GM18505 (cell line): Measurements from ENCODE around the gene SEC14L1.
A peak's percentile ranks its signal among the peaks of the same experiment; 100 is the strongest.
"Not testable (repeated sequence)": the region's sequence is repeated elsewhere in the genome, so short reads cannot be mapped to it uniquely, and the experiment has no call there.

Experiments
- ATAC-seq: cut with Tn5 transposase; IDR thresholded peaks from one replicate; pipeline ENCODE4 v1.9.1; 2021; ENCODE audit not compliant: unreplicated experiment
- POLR2A ChIP-seq: IDR thresholded peaks from 4 replicates; pipeline ENCODE4 v1.6.1; 2011; ENCODE audit warnings: borderline replicate concordance; ENCODE audit not compliant: insufficient read depth, insufficient read length; ENCODE audit errors: extremely low read depth

The SEC14L1 gene

GRCh38 chr17:77140878-77141767, at the start of gene SEC14L1:
Gene SEC14L1 (plus strand): TSS chr17:77140969. CDS start chr17:77143597, 2,628 bp downstream.
- peak; percentile 11 for TF ChIP-seq POLR2A
- peak; percentile 40 for ATAC-seq

- TF ChIP-seq POLR2A = no peak
- no peak for ATAC-seq
Observed at GRCh38 chr17:77092025-77092424, 48.7 kb upstream of the SEC14L1 start.

DNA sequence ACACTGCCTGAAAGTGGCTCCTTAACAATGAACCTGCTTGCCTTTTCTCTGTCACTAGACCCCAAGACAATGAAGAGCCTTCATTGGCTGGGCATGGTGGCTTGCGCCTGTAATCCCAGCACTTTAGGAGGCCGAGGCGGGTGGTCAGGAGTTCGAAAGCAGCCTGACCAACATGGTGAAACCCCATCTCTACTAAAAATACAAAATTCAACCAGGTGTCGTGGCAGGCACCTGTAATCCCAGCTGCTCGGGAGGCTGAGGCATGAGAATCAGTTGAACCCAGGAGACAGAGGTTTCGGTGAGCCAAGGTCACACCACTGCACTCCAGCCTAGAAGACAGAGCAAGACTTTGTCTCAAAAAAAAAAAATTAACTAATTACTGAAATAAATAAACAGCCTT, 45.3 kb upstream of the SEC14L1 start:
- ATAC-seq = no peak
- no peak for TF ChIP-seq POLR2A

DNA sequence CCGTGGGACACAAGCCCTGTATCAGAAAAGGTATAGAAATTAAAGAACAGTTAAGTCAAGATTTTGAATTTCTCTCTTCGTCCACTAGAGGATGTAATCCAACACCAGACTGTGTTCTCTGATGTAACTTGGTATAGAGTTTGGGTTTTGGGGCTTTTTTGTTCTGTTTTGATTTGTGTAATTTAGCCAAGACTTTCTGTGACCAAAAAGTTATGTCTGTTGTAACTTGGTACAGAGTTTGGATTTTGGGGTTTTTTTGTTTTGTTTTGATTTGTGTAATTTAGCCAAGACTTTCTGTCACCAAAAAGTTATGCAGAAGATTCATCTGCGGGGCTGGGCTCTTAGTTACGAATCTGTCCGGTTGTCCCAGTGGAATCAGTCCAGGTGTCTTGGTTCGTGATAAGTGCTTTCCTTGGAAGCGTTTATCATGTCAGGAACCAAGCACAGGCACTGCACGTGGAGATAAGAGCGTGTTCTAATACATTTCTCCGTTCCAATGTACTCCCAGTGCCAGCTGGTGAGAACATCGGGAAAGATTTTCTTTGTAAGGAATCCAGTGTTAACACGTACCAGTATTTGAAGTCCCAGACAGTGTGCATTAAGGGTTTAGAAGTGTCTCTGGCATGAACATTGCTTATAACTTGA, 44.1 kb upstream of the SEC14L1 start:
- TF ChIP-seq POLR2A = no peak
- no peak for ATAC-seq

GRCh38 chr17:77097631-77098180, 43.1 kb upstream of the SEC14L1 start:
- TF ChIP-seq POLR2A = no peak
- no peak for ATAC-seq

- no peak for TF ChIP-seq POLR2A
- ATAC-seq = no peak
Observed at GRCh38 chr17:77098884-77099545, 41.8 kb upstream of the SEC14L1 start.

- no peak for ATAC-seq
- TF ChIP-seq POLR2A = no peak
Observed at GRCh38 chr17:77099997-77100396, 40.8 kb upstream of the SEC14L1 start.

- ATAC-seq = no peak
- no peak for TF ChIP-seq POLR2A
Observed at GRCh38 chr17:77101521-77102410, 39.0 kb upstream of the SEC14L1 start.

DNA sequence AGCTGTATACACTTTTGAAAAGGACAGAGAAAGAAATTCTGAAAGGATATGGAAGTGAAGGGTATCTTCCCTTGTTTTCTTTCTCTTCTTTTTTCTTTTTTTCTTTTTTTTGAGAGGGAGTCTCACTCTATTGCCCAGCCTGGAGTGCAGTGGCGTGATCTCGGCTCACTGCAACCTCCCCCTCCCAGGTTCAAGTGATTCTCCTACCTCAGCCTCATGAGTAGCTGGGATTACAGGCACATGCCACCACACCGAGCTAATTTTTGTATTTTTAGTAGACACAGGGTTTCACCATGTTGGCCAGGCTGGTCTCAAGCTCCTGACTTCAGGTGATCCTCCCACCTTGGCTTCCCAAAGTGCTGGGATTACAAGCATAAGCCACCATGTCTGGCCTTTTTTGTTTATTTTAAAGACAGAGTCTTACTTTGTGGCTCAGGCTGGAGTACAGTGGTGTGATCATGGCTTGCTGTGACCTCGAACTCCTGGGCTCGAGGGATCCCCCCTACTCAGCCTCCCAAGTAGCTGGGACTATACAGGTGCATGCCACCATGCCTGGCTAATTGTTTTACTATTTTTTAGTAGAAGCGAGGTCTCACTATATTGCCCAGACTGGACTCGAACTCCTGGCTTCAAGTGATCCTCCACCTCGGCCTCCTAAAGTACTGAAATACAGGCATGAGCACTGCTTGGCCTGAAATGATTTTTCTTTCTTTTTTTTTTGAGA, 38.2 kb upstream of the SEC14L1 start:
- ATAC-seq = not testable (repeated sequence)

DNA sequence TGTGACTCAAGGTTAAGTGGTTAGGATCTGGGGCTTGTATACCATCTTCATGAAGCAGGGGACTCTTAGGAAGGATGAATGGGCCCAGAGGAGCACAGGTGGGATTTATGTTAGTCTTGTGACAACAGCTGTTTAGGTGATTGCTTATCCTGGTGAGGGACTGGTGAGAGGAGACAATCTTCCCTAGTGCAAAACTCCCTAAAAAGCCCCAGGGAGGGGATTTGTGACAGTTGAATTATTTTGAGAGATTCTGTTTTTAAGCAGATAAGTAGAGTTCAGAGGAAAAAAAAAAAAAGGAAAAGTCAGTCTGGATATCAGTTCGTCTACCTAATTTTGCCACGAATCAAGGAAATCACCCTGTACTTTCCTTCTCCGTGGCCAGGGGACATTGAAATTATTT, 35.1 kb upstream of the SEC14L1 start:
- no peak for TF ChIP-seq POLR2A
- ATAC-seq = no peak

GRCh38 chr17:77106874-77107358, 33.9 kb upstream of the SEC14L1 start:
- no peak for TF ChIP-seq POLR2A
- peak; percentile 41 for ATAC-seq

DNA sequence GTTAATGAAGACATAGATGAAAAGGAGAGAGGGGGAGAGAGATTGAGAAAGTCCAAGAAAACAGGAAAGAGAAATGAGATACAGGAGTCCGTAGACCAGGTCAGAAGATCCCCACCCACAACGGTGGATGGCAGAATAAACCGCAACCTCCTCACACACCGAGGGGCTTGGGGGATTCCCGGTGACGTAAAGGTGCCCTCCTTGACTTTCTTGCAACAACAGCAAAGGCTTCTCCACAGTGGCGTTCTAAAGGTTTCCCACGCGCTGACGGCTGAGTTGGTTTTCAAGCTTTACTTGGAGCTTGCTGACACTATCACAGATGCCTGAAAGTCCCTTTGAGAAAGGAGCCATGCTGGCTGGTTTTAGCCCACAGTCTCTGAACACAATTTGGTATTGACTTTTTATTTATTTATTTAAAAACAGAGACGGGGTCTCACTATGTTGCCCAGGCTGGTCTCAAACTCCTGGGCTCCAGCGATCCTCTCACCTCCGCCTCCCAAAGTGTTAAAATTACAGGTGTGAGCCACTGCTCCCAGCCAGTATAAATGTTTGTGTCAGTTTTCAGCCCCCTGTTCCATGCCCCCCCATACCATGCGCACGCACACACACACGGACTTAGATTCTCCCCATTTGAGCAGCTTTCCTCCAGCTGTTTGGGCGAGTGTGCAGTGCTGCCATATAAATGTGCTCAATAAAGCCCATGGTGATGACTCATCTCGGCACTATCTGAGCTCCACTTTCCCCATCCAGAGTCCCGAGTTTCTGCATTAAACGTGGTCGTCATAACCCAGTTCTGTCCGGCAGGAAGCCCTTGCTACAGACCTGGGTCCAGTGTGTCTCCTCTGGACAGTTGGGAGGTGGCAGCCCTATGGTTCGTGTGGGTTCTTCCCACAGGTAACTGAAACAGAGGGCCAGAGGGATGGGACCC, 33.0 kb upstream of the SEC14L1 start:
- ATAC-seq = peak; percentile 45

More for the DNA sequence above, 33.0 kb upstream of the SEC14L1 start:
- no peak for TF ChIP-seq POLR2A
